Measurements from ENCODE around the gene DNAAF9.
"Not testable (repeated sequence)": the region's sequence is repeated elsewhere in the genome, so short reads cannot be mapped to it uniquely, and the experiment has no call there.

The DNAAF9 gene

GRCh38 chr20:3421985-3422384, 14.5 kb upstream of the DNAAF9 start:
- H3K9me2 ChIP-seq (replicated peaks; ENCODE audit: low read depth, low read length), result no peaks in the 10 kb centered on the region
- H2AFZ ChIP-seq (ENCODE audit: low read length), result peak overlapping the region; percentile 69; the same call in 1 of the 2 replicates
- no peaks in the 10 kb centered on the region for H3K9me3 ChIP-seq (ENCODE audit: insufficient read depth, low read depth, low read length)
- H3F3A ChIP-seq (ENCODE audit: low read depth), result no peaks in the 10 kb centered on the region
- H3K36me3 ChIP-seq (ENCODE audit: insufficient read depth, low read length), result no peaks in the 10 kb centered on the region
- H3K4me1 ChIP-seq (ENCODE audit: insufficient read depth, low read length, poor library complexity, severe bottlenecking), result no peaks in the 10 kb centered on the region
- H3K79me2 ChIP-seq (ENCODE audit: insufficient read depth, low read length), result no peaks in the 10 kb centered on the region
- no peak overlapping the region for H3K4me2 ChIP-seq (ENCODE audit: low read depth, low read length, poor library complexity, severe bottlenecking)
- no peaks in the 10 kb centered on the region for H3K27me3 ChIP-seq (ENCODE audit: insufficient read depth, low read length, poor library complexity, severe bottlenecking)
- no peak overlapping the region for H3K4me3 ChIP-seq (ENCODE audit: low read length, poor library complexity, severe bottlenecking)
- no peak overlapping the region for H3K9ac ChIP-seq (ENCODE audit: low read depth, low read length, poor library complexity, severe bottlenecking)
- TF ChIP-seq EZH2phosphoT487 (IDR thresholded peaks at IDR 0.05; ENCODE audit: borderline replicate concordance), result no peak
- no peak for TF ChIP-seq CTCF (conservative IDR thresholded peaks at IDR 0.05; ENCODE audit: low read length)
- H4K20me1 ChIP-seq (ENCODE audit: insufficient read depth, low read length, poor library complexity, severe bottlenecking), result no peaks in the 10 kb centered on the region

- no peaks in the 10 kb centered on the region for H3K9me2 ChIP-seq (replicated peaks; ENCODE audit: low read depth, low read length)
- no peaks in the 10 kb centered on the region for H3K27me3 ChIP-seq (ENCODE audit: insufficient read depth, low read length, poor library complexity, severe bottlenecking)
- no peak overlapping the region for H3K9ac ChIP-seq (ENCODE audit: low read depth, low read length, poor library complexity, severe bottlenecking)
- no peaks in the 10 kb centered on the region for H3K9me3 ChIP-seq (ENCODE audit: insufficient read depth, low read depth, low read length)
- H4K20me1 ChIP-seq (ENCODE audit: insufficient read depth, low read length, poor library complexity, severe bottlenecking), result no peaks in the 10 kb centered on the region
- no peak for TF ChIP-seq EZH2phosphoT487 (IDR thresholded peaks at IDR 0.05; ENCODE audit: borderline replicate concordance)
- no peaks in the 10 kb centered on the region for H3K36me3 ChIP-seq (ENCODE audit: insufficient read depth, low read length)
- no peaks in the 10 kb centered on the region for H3K4me1 ChIP-seq (ENCODE audit: insufficient read depth, low read length, poor library complexity, severe bottlenecking)
- no peaks in the 10 kb centered on the region for H3K79me2 ChIP-seq (ENCODE audit: insufficient read depth, low read length)
- H2AFZ ChIP-seq (ENCODE audit: low read length), result peak overlapping the region; percentile 85
- H3F3A ChIP-seq (ENCODE audit: low read depth), result no peaks in the 10 kb centered on the region
- no peak overlapping the region for H3K4me3 ChIP-seq (ENCODE audit: low read length, poor library complexity, severe bottlenecking)
- no peak overlapping the region for H3K4me2 ChIP-seq (ENCODE audit: low read depth, low read length, poor library complexity, severe bottlenecking)
Observed at GRCh38 chr20:3420211-3420707, 12.8 kb upstream of the DNAAF9 start.

GRCh38 chr20:3418161-3418560, 10.7 kb upstream of the DNAAF9 start:
- not testable (repeated sequence) for H4K20me1 ChIP-seq (ENCODE audit: insufficient read depth, low read length, poor library complexity, severe bottlenecking); H3K27me3 ChIP-seq (ENCODE audit: insufficient read depth, low read length, poor library complexity, severe bottlenecking); H3K9me2 ChIP-seq (replicated peaks; ENCODE audit: low read depth, low read length); H3K79me2 ChIP-seq (ENCODE audit: insufficient read depth, low read length); H3K9ac ChIP-seq (ENCODE audit: low read depth, low read length, poor library complexity, severe bottlenecking); H3K4me1 ChIP-seq (ENCODE audit: insufficient read depth, low read length, poor library complexity, severe bottlenecking); H3F3A ChIP-seq (ENCODE audit: low read depth); H3K36me3 ChIP-seq (ENCODE audit: insufficient read depth, low read length); H3K9me3 ChIP-seq (ENCODE audit: insufficient read depth, low read depth, low read length); H2AFZ ChIP-seq (ENCODE audit: low read length); H3K4me3 ChIP-seq (ENCODE audit: low read length, poor library complexity, severe bottlenecking); H3K4me2 ChIP-seq (ENCODE audit: low read depth, low read length, poor library complexity, severe bottlenecking)

- TF ChIP-seq CTCF (conservative IDR thresholded peaks at IDR 0.05; ENCODE audit: low read length) (no peak), EZH2phosphoT487 (IDR thresholded peaks at IDR 0.05; ENCODE audit: borderline replicate concordance) (no peak)
- Histone ChIP-seq H3K9me3 (ENCODE audit: insufficient read depth, low read depth, low read length) (no peaks in the 10 kb centered on the region), H3K4me2 (ENCODE audit: low read depth, low read length, poor library complexity, severe bottlenecking) (no peak overlapping the region), H4K20me1 (ENCODE audit: insufficient read depth, low read length, poor library complexity, severe bottlenecking) (no peaks in the 10 kb centered on the region), H2AFZ (ENCODE audit: low read length) (no peak overlapping the region), H3K27me3 (ENCODE audit: insufficient read depth, low read length, poor library complexity, severe bottlenecking) (no peaks in the 10 kb centered on the region), H3F3A (ENCODE audit: low read depth) (no peaks in the 10 kb centered on the region), H3K9ac (ENCODE audit: low read depth, low read length, poor library complexity, severe bottlenecking) (no peak overlapping the region), H3K79me2 (ENCODE audit: insufficient read depth, low read length) (no peaks in the 10 kb centered on the region), H3K36me3 (ENCODE audit: insufficient read depth, low read length) (no peaks in the 10 kb centered on the region), H3K9me2 (replicated peaks; ENCODE audit: low read depth, low read length) (no peaks in the 10 kb centered on the region), H3K4me1 (ENCODE audit: insufficient read depth, low read length, poor library complexity, severe bottlenecking) (no peaks in the 10 kb centered on the region), H3K4me3 (ENCODE audit: low read length, poor library complexity, severe bottlenecking) (no peak overlapping the region)
Observed at GRCh38 chr20:3414122-3414521, 6.7 kb upstream of the DNAAF9 start.

Measured in Loucy (cell line).